Gastrocnemius medialis (tissue), 4 donors: ENCODE measurements around the gene PCCA.

Source experiments
- POLR2A ChIP-seq, 2 donors: fragments of 450-650 bp; IDR thresholded peaks; one replicate each; pipeline ENCODE4 v1.6.1; 2017; ENCODE audit warnings: antibody characterized with exemption in 2 of 2, mild to moderate bottlenecking in 2 of 2, moderate library complexity in 2 of 2
- TF ChIP-seq, protein P1 (sequence below), 5 experiments: fragments of 450-650 bp in 3 of 5; fragments of 200-600 bp in 2 of 5; sonication (generic) in 2 of 5; IDR thresholded peaks in 4 of 5; conservative IDR thresholded peaks in 1 of 5; 1 replicate in 4 of 5; 2 replicates in 1 of 5; pipeline ENCODE4 v1.5.1; 2016 to 2019; ENCODE audit warnings: antibody characterized with exemption in 5 of 5, mild to moderate bottlenecking in 3 of 5, moderate library complexity in 3 of 5

DNA sequence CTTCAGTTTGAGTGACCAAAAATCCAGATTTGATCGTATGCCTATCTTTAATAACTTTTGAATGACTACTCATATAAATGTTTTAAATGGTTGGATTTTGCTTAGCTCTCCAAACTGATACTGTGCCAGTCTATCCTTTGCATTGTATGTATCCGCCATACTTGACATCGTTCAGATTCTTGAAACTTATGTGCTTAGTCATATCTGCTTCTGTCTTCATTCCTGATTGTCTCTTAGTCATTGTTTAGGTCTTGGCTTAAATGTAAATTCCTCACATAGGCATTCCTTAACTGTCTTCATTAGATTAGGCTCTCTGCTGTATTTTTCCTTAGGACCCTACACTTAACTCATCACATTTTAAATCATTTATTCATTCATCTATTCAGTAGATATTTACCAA is 126.0 kb downstream of the PCCA start:
- no peak for TF ChIP-seq POLR2A (IDR thresholded peaks at IDR 0.05)
- TF ChIP-seq, protein P1, sequence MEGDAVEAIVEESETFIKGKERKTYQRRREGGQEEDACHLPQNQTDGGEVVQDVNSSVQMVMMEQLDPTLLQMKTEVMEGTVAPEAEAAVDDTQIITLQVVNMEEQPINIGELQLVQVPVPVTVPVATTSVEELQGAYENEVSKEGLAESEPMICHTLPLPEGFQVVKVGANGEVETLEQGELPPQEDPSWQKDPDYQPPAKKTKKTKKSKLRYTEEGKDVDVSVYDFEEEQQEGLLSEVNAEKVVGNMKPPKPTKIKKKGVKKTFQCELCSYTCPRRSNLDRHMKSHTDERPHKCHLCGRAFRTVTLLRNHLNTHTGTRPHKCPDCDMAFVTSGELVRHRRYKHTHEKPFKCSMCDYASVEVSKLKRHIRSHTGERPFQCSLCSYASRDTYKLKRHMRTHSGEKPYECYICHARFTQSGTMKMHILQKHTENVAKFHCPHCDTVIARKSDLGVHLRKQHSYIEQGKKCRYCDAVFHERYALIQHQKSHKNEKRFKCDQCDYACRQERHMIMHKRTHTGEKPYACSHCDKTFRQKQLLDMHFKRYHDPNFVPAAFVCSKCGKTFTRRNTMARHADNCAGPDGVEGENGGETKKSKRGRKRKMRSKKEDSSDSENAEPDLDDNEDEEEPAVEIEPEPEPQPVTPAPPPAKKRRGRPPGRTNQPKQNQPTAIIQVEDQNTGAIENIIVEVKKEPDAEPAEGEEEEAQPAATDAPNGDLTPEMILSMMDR (IDR thresholded peaks at IDR 0.05 in 4 of 5, conservative IDR thresholded peaks at IDR 0.05 in 1 of 5): no peak
